IPS-18c (cell line): ENCODE results near the gene PHACTR2.
"Not testable (repeated sequence)": the region's sequence is repeated elsewhere in the genome, so short reads cannot be mapped to it uniquely, and the experiment has no call there.

ENCODE experiments used
- H3K4me3 ChIP-seq: 2 replicates; pipeline ENCODE4 v1.7.0; 2013; ENCODE audit warnings: low read depth, mild to moderate bottlenecking, low read length, moderate library complexity; ENCODE audit not compliant: insufficient read depth
- H3K9me3 ChIP-seq: one replicate; pipeline ENCODE4 v1.6.1; 2013; ENCODE audit warnings: mild to moderate bottlenecking, low read length, moderate library complexity; ENCODE audit not compliant: control insufficient read depth, insufficient read depth

PHACTR2 gene

GRCh38 chr6:143677891-143678791 lies at the start of gene PHACTR2:
PHACTR2 (plus strand) TSS chr6:143677965; CDS start chr6:143678164, 199 bp downstream.
- peak within 1 kb of the TSS; percentile 80 for H3K4me3 ChIP-seq
- H3K9me3 ChIP-seq, result no peaks in the 10 kb centered on the region

DNA sequence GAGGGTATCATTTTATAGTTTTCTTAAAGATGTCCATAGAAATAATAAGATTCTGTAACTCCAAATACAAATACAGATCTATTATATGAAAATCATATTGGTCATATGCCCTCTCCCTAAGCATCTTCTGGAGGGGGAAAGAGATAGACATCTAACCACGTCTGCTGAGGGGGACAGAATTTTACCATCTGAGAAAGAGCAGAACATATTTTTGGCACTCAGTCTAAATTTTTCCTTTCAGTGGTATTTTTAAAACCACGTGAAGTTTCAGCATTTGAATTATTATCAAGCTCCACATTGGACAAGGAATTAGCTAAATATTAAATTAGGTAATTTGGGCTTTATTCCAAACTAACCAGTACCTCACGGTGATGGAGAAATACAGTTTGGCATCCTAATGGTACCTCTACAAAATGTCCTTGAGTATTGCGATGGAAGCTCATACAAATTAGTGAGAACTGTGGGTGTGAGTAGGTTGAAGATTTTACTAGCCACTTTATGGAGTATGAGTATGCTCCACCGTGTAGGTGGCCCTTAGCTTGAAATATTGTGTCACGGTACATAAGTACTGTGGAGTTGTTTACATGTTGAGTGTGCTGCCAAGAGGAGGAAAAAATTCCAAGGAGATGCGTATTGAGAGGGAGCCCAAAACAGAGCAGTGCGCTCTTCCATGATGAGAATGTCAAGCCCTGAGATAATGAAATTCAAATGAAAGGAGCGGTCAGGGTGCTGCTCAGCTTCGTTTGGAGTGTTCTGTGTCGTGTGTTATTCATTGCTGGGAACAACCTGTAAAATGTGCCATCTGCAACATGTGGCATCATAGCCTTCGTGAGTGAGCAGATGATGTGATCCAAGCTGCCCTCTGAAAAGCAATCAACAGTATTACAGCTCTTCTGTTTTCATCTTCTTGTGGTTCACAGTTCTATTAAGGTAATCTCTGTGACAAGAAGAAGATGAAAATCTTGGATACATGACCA lies 48.4 kb upstream of the PHACTR2 start:
- H3K9me3 ChIP-seq, result no peaks in the 10 kb centered on the region
- no peak overlapping the region for H3K4me3 ChIP-seq

GRCh38 chr6:143631196-143631595 lies 46.6 kb upstream of the PHACTR2 start:
- not testable (repeated sequence) for H3K9me3 ChIP-seq, H3K4me3 ChIP-seq

GRCh38 chr6:143632894-143633293 lies 44.9 kb upstream of the PHACTR2 start:
- H3K9me3 ChIP-seq, result no peaks in the 10 kb centered on the region
- H3K4me3 ChIP-seq, result no peak overlapping the region

- H3K9me3 ChIP-seq, result no peaks in the 10 kb centered on the region
- H3K4me3 ChIP-seq, result no peak overlapping the region
Observed at GRCh38 chr6:143634486-143634885, 43.3 kb upstream of the PHACTR2 start.

- H3K4me3 ChIP-seq, result no peak overlapping the region
- no peaks in the 10 kb centered on the region for H3K9me3 ChIP-seq
Observed at GRCh38 chr6:143637691-143638090, 40.1 kb upstream of the PHACTR2 start.

DNA sequence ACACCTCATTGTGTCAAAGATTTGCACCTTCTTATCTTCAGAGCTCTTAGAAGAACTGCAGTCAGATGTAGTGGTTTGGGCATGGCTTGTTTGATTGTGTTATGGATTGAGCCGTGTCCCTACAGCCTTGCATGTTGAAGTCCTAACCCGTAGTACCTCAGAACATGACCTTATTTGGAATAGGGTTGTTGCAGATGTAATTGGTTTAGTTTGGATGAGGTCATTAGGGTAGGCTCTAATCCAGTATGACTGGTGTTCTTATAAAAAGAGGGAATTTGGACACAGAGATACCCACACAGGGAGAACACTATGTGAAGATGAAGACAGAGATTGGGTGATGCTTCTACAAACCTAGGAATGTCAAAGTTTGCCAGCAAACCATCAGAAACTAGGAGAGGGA lies 35.4 kb upstream of the PHACTR2 start:
- H3K9me3 ChIP-seq, result no peaks in the 10 kb centered on the region
- no peak overlapping the region for H3K4me3 ChIP-seq

- Histone ChIP-seq H3K9me3 (no peaks in the 10 kb centered on the region), H3K4me3 (no peak overlapping the region)
Observed at GRCh38 chr6:143647191-143647590, 30.6 kb upstream of the PHACTR2 start.

DNA sequence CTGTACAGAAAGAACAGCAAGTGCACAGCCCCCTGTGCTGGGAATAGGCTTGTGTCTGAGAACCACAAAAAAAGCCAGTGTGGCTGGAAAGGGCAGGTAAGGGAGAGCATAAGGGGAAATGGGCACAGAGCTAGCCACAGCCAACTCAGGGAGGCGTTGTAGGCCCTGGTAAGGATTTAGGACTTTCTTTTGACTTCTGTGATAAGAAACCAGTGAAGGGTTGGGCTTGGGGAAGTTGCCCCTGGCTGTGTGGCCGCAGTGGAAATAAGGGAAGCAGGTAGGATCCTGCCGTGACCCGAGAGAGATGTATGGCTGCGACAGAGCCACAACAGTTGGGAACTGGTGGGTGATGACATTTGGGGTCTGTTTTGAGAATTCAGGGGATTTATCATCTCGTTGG lies 30.0 kb upstream of the PHACTR2 start:
- Histone ChIP-seq H3K4me3 (no peak overlapping the region), H3K9me3 (no peaks in the 10 kb centered on the region)

GRCh38 chr6:143649319-143649718 lies 28.4 kb upstream of the PHACTR2 start:
- not testable (repeated sequence) for H3K4me3 ChIP-seq

DNA sequence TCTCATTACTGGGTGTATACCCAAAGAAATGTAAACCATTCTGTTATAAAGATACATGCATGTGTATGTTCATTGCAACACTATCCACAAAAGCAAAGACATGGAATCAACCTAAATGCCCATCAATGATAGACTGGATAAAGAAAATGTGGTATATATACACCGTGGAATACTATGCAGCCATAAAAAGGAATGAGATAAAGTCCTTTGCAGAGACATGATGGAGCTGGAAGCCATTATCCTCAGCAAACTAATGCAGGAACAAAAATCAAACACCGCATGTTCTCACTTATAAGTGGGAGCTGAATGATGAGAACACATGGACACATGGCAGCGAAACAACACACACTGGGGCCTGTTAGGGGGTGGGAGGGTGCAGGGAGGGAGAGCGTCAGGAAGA lies 26.4 kb upstream of the PHACTR2 start:
- not testable (repeated sequence) for H3K4me3 ChIP-seq, H3K9me3 ChIP-seq

More at GRCh38 chr6:143649319-143649718, 28.4 kb upstream of the PHACTR2 start:
- H3K9me3 ChIP-seq, result not testable (repeated sequence)

- H3K4me3 ChIP-seq, result no peak overlapping the region
- no peaks in the 10 kb centered on the region for H3K9me3 ChIP-seq
Observed at GRCh38 chr6:143652841-143653331, 24.9 kb upstream of the PHACTR2 start.

- Histone ChIP-seq H3K9me3 (no peaks in the 10 kb centered on the region), H3K4me3 (no peak overlapping the region)
Observed at GRCh38 chr6:143655541-143655940, 22.2 kb upstream of the PHACTR2 start.

- Histone ChIP-seq H3K9me3 (no peaks in the 10 kb centered on the region), H3K4me3 (no peak overlapping the region)
Observed at GRCh38 chr6:143656026-143656425, 21.7 kb upstream of the PHACTR2 start.

DNA sequence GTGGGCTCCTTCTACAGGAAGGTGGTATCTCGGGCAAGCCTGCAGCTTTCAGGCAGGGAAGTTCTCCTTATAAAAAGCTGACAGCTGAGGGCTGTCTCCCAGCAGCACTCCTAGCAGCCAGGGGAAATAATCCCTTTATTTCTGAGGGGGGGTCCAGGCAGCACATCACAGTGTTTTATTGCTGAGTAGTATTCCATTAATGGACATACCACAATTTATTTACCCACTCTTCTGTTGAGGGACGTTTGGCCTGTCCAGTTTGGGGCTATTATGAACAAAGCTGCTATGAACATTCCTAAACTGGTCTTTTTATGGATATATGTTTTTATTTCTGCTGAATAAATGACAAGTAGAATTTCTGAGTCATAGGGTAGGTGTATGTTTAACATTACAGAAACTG lies 20.0 kb upstream of the PHACTR2 start:
- Histone ChIP-seq H3K4me3 (no peak overlapping the region), H3K9me3 (no peaks in the 10 kb centered on the region)

DNA sequence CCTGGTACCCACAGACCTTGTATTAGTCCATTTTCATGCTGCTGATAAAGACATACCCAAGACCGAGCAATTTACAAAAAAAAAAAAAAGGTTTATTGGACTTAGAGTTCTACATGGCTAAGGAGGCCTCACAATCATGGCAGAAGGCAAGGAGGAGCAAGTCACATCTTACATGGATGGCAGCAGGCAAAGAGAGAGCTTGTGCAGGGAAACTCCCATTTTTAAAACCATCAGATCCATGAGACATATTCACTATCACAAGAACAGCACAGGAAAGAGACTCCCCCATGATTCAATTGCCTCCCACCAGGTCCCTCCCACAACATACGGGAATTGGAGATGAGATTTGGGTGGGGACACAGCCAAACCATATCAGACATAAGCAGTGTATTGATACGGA lies 17.6 kb upstream of the PHACTR2 start:
- not testable (repeated sequence) for H3K9me3 ChIP-seq

GRCh38 chr6:143664171-143664570 lies 13.6 kb upstream of the PHACTR2 start:
- no peak overlapping the region for H3K4me3 ChIP-seq
- H3K9me3 ChIP-seq, result peaks cover 2% of the 10 kb centered on the region

More for the DNA sequence above, 17.6 kb upstream of the PHACTR2 start:
- not testable (repeated sequence) for H3K4me3 ChIP-seq
